ENCODE data around the gene OR8K1.

GRCh38 chr11:56340289-56340688, 5.5 kb upstream of the OR8K1 start:
- TF ChIP-seq CTCF (IDR thresholded peaks at IDR 0.05; ENCODE audit: poor library complexity): no peak
- TF ChIP-seq EZH2 (IDR thresholded peaks at IDR 0.05; ENCODE audit: borderline replicate concordance): no peak

Data from hepatocyte (in vitro differentiated cells).